ENCODE measurements around the gene WDR82. TPM values are rescaled to one million over a fixed set of nuclear protein-coding genes. Genes with fewer than 3 reads are reported as not detected.

The WDR82 gene
- total and polyA plus RNA-seq, 2 donors (not counting 1 experiment from before 2014, with no cell fraction given): 71.2 to 77.7 TPM

DNA sequence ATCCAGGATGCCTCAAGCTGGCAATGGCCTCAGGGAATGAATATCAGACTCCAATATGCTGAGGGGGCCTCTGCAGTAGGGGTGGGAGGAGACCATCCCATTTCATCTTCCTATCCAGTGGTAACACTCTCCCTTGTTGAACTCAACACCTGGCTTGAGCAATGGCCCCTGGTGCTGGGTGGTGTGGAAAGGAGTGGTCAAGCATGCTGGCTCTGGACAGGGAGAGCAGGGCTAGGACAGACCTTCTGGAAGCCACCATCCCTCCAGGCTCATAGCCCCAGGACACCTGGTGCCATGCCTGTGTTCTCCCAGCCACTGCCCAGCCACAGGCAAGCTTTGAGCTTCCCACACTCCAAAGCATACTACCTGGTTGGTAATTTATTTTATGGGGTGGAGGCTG, 47.2 kb upstream of the WDR82 start:
- no peak for DNase-seq (ENCODE audit: low read depth in 2 of 2)
- no peaks in the 10 kb centered on the region for H3K4me1 ChIP-seq (ENCODE audit: control insufficient read depth, extremely low read depth, insufficient read depth, low read length)
- no peak overlapping the region for H3K27ac ChIP-seq (ENCODE audit: insufficient read depth, low read length)
- H4K20me1 ChIP-seq (ENCODE audit: control insufficient read depth, extremely low read depth, insufficient read depth, low read length): no peaks in the 10 kb centered on the region
- no peaks in the 10 kb centered on the region for H3K9me3 ChIP-seq (ENCODE audit: control insufficient read depth, insufficient read depth, low read depth, low read length)
- H2AFZ ChIP-seq (ENCODE audit: low read length): no peak overlapping the region
- TF ChIP-seq EZH2 (IDR thresholded peaks at IDR 0.05; ENCODE audit: low read length, missing control alignments): no peak
- H3K27me3 ChIP-seq (ENCODE audit: control insufficient read depth, insufficient read depth, low read length): no peaks in the 10 kb centered on the region
- H3K36me3 ChIP-seq (ENCODE audit: control insufficient read depth, insufficient read depth, low read length): no peaks in the 10 kb centered on the region
- no peaks in the 10 kb centered on the region for H3K79me2 ChIP-seq (ENCODE audit: control insufficient read depth, insufficient read depth, low read length)
- no peak overlapping the region for H3K4me3 ChIP-seq (replicated peaks in 1 of 4; ENCODE audit: control extremely low read depth in 1 of 4, insufficient read depth in 1 of 4, low read depth in 3 of 4, low read length in 4 of 4)
- no peak overlapping the region for H3K4me2 ChIP-seq (ENCODE audit: extremely low read depth, insufficient read depth, low read length)
- H3K9ac ChIP-seq (ENCODE audit: insufficient read depth, low read length): no peak overlapping the region

DNA sequence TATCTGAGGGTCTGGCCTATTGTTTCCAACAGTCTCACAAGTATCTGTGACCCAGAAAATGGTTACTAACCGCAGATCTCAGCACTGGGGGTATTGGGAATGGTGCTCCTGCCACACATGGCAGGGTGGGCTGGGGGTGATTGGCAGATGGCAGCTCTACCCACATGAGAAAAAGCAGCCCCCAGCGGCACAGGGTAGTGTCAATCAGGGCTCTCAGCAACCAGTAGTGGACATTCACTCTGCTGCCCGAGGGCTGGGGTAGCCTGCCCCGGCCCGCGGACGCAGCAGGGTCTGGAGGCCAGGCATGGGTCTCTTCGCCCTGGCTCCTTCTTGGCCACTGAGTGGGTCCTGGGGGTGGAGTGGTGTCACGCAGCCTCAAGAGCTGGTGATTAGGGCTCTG, 46.2 kb upstream of the WDR82 start:
- TF ChIP-seq, protein P1, sequence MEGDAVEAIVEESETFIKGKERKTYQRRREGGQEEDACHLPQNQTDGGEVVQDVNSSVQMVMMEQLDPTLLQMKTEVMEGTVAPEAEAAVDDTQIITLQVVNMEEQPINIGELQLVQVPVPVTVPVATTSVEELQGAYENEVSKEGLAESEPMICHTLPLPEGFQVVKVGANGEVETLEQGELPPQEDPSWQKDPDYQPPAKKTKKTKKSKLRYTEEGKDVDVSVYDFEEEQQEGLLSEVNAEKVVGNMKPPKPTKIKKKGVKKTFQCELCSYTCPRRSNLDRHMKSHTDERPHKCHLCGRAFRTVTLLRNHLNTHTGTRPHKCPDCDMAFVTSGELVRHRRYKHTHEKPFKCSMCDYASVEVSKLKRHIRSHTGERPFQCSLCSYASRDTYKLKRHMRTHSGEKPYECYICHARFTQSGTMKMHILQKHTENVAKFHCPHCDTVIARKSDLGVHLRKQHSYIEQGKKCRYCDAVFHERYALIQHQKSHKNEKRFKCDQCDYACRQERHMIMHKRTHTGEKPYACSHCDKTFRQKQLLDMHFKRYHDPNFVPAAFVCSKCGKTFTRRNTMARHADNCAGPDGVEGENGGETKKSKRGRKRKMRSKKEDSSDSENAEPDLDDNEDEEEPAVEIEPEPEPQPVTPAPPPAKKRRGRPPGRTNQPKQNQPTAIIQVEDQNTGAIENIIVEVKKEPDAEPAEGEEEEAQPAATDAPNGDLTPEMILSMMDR (conservative IDR thresholded peaks at IDR 0.05 in 1 of 2, IDR thresholded peaks at IDR 0.05 in 1 of 2; ENCODE audit: low read depth in 1 of 2, low read length in 2 of 2): no peak
- TF ChIP-seq EZH2 (IDR thresholded peaks at IDR 0.05; ENCODE audit: low read length, missing control alignments): no peak
- no peaks in the 10 kb centered on the region for H3K79me2 ChIP-seq (ENCODE audit: control insufficient read depth, insufficient read depth, low read length)
- H3K9me3 ChIP-seq (ENCODE audit: control insufficient read depth, insufficient read depth, low read depth, low read length): no peaks in the 10 kb centered on the region
- H3K4me1 ChIP-seq (ENCODE audit: control insufficient read depth, extremely low read depth, insufficient read depth, low read length): no peaks in the 10 kb centered on the region
- no peak for DNase-seq (ENCODE audit: low read depth in 2 of 2)
- H3K36me3 ChIP-seq (ENCODE audit: control insufficient read depth, insufficient read depth, low read length): no peaks in the 10 kb centered on the region
- no peak overlapping the region for H3K4me2 ChIP-seq (ENCODE audit: extremely low read depth, insufficient read depth, low read length)
- H3K9ac ChIP-seq (ENCODE audit: insufficient read depth, low read length): no peak overlapping the region
- no peak overlapping the region for H3K27ac ChIP-seq (ENCODE audit: insufficient read depth, low read length)
- H2AFZ ChIP-seq (ENCODE audit: low read length): no peak overlapping the region
- no peaks in the 10 kb centered on the region for H4K20me1 ChIP-seq (ENCODE audit: control insufficient read depth, extremely low read depth, insufficient read depth, low read length)
- no peaks in the 10 kb centered on the region for H3K27me3 ChIP-seq (ENCODE audit: control insufficient read depth, insufficient read depth, low read length)
- no peak overlapping the region for H3K4me3 ChIP-seq (replicated peaks in 1 of 4; ENCODE audit: control extremely low read depth in 1 of 4, insufficient read depth in 1 of 4, low read depth in 3 of 4, low read length in 4 of 4)

DNA sequence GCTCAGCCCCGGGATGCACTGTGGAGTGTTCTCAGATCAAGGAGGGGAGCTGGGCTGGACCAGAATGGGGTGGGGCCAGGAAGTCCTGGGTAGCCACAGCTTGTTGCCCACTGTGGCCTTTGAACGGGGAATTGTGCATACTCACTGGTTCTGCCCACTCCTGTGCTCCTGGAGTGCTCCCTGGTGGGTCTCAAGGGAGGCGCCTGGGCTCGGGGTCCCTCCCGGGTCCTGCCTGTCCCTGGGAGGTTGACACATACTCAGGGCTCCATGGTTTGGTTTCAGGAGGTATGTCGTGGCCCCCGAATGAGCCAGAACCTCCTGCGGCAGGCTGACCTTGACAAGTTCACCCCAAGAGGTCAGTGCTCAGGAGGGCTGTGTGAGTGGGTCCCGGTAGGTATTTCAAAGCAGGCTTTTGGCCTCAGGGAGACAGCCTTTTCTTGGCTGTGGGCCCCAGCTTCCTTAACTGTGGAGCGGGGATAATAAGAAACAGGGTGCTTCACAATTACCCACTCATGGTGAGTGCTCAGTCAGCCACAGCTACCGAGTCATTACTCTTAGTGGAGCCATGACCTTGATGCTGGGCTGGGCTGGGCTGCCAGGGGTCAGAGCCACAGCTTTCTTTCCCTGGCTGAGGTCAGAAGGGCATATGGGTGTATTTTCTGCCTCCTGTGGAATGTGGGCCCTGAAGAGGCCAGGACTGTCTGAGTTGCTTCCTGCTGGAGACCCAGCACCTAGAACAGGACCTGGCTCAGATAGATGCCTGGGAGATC, 45.3 kb upstream of the WDR82 start:
- Histone ChIP-seq H3K4me2 (ENCODE audit: extremely low read depth, insufficient read depth, low read length) (no peak overlapping the region), H4K20me1 (ENCODE audit: control insufficient read depth, extremely low read depth, insufficient read depth, low read length) (no peaks in the 10 kb centered on the region), H3K36me3 (ENCODE audit: control insufficient read depth, insufficient read depth, low read length) (no peaks in the 10 kb centered on the region), H3K79me2 (ENCODE audit: control insufficient read depth, insufficient read depth, low read length) (no peaks in the 10 kb centered on the region), H3K9me3 (ENCODE audit: control insufficient read depth, insufficient read depth, low read depth, low read length) (no peaks in the 10 kb centered on the region), H3K27me3 (ENCODE audit: control insufficient read depth, insufficient read depth, low read length) (no peaks in the 10 kb centered on the region), H3K9ac (ENCODE audit: insufficient read depth, low read length) (no peak overlapping the region), H3K27ac (ENCODE audit: insufficient read depth, low read length) (no peak overlapping the region), H3K4me3 (replicated peaks in 1 of 4; ENCODE audit: control extremely low read depth in 1 of 4, insufficient read depth in 1 of 4, low read depth in 3 of 4, low read length in 4 of 4) (no peak overlapping the region), H3K4me1 (ENCODE audit: control insufficient read depth, extremely low read depth, insufficient read depth, low read length) (no peaks in the 10 kb centered on the region), H2AFZ (ENCODE audit: low read length) (no peak overlapping the region)
- DNase-seq (ENCODE audit: low read depth in 2 of 2): no peak
- no peak for TF ChIP-seq EZH2 (IDR thresholded peaks at IDR 0.05; ENCODE audit: low read length, missing control alignments)
- TF ChIP-seq, protein P1 (conservative IDR thresholded peaks at IDR 0.05 in 1 of 2, IDR thresholded peaks at IDR 0.05 in 1 of 2; ENCODE audit: low read depth in 1 of 2, low read length in 2 of 2): no peak

Measured in fibroblast of lung (primary cell).